Tibial nerve (tissue), 4 donors: Measurements from ENCODE around the gene RIGI. TPM values are rescaled to one million over a fixed set of nuclear protein-coding genes. Genes with fewer than 3 reads are reported as not detected.

ENCODE experiments used
- DNase-seq, 2 donors: peaks; one replicate each; pipeline ENCODE4 v3.0.0-alpha.2; 2019; ENCODE audit warnings: low spot score in 2 of 2
- H3K27ac ChIP-seq, 4 donors: fragments of 200-600 bp; sonication (generic) in 3 of 4; one replicate each; pipeline ENCODE4 v1.5.1; 2017 to 2019; ENCODE audit warnings: mild to moderate bottlenecking in 1 of 4
- H3K27me3 ChIP-seq, 2 donors: fragments of 200-600 bp; sonication (generic) in 1 of 2; one replicate each; pipeline versions ENCODE4 v1.5.1 to v1.6.0; 2017 to 2019
- H3K36me3 ChIP-seq, 3 donors: fragments of 200-600 bp; sonication (generic); one replicate each; pipeline ENCODE4 v1.5.1; 2018 to 2019
- H3K4me1 ChIP-seq, 4 donors: fragments of 200-600 bp; sonication (generic) in 3 of 4; one replicate each; pipeline ENCODE4 v1.5.1; 2017 to 2019
- H3K4me3 ChIP-seq, 4 donors: fragments of 200-600 bp; sonication (generic) in 3 of 4; one replicate each; pipeline ENCODE4 v1.5.1; 2017 to 2019; ENCODE audit warnings: mild to moderate bottlenecking in 1 of 4, moderate library complexity in 1 of 4
- H3K9me3 ChIP-seq, 4 donors: fragments of 200-600 bp; sonication (generic) in 3 of 4; one replicate each; pipeline ENCODE4 v1.5.1; 2017 to 2019
- EP300 ChIP-seq, 2 donors: sonication (generic); formaldehyde crosslinking; IDR thresholded peaks; one replicate each; pipeline ENCODE4 v1.6.1; 2017; ENCODE audit warnings: antibody characterized with exemption in 2 of 2, mild to moderate bottlenecking in 1 of 2
- POLR2A ChIP-seq, 2 donors: fragments of 450-650 bp; IDR thresholded peaks; one replicate each; pipeline ENCODE4 v1.6.1; 2017; ENCODE audit warnings: antibody characterized with exemption in 2 of 2, mild to moderate bottlenecking in 2 of 2, moderate library complexity in 2 of 2
- WGBS, 2 donors: methylation state at CpG; one replicate each; pipeline ENCODE4 v1.1.5; 2018; 5-methylcytosine and 5-hydroxymethylcytosine counted together
- total RNA-seq, 4 donors: library from RNA; depleted of rRNA; stranded (reverse); fragments of >200 nt; gene quantifications; one replicate each; pipeline ENCODE4 v1.1.0, GENCODE V29; 2016
- TF ChIP-seq, protein P1 (sequence below), 5 experiments: fragments of 200-600 bp in 3 of 5; fragments of 450-650 bp in 2 of 5; sonication (generic) in 3 of 5; IDR thresholded peaks; one replicate each; pipeline ENCODE4 v1.5.1; 2016 to 2019; ENCODE audit warnings: antibody characterized with exemption in 5 of 5, mild to moderate bottlenecking in 3 of 5, moderate library complexity in 2 of 5

RIGI gene
- total RNA-seq, 4 donors from 2014 or later = 8.2 to 16.0 (median 9.3) TPM

DNA sequence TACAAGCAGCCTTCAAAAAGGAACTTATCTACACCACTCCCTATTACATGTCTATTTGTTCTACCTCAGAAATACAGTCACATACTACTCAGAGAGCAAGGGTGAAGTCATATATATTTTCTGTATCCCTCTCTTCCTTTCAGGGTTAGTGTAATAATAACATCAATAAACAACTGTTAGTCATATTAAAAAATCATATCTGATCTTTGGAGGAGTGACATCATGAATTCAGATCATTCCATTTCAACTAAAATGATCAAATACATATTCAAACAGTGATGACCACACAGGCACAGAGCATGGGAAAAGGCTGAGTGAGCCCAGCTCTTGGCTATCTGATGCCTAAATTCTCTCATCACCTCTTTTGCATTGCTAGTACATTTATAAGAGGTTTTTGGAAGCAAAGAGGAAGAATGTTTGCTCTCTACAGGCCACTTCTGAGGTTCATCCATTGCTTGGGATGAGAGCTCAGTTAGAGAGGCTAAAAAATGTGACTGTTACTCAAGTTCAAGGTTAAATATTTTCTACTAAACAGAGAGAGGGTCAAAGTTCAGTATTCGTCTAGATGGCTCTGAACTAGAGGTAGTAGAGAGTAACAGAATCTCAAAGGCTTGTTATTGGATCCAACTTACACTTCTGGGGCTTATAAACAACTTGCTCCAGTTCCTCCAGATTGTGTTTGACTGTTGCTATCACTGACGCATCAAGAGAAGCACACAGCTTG, 39.0 kb downstream of the RIGI start:
- H3K4me1 ChIP-seq = no peaks in the 10 kb centered on the region
- 79 to 80% methylated on average over 2 of the region's 2 CpGs for WGBS, 2 donors
- TF ChIP-seq, protein P1, sequence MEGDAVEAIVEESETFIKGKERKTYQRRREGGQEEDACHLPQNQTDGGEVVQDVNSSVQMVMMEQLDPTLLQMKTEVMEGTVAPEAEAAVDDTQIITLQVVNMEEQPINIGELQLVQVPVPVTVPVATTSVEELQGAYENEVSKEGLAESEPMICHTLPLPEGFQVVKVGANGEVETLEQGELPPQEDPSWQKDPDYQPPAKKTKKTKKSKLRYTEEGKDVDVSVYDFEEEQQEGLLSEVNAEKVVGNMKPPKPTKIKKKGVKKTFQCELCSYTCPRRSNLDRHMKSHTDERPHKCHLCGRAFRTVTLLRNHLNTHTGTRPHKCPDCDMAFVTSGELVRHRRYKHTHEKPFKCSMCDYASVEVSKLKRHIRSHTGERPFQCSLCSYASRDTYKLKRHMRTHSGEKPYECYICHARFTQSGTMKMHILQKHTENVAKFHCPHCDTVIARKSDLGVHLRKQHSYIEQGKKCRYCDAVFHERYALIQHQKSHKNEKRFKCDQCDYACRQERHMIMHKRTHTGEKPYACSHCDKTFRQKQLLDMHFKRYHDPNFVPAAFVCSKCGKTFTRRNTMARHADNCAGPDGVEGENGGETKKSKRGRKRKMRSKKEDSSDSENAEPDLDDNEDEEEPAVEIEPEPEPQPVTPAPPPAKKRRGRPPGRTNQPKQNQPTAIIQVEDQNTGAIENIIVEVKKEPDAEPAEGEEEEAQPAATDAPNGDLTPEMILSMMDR (IDR thresholded peaks at IDR 0.05) = no peak
- H3K36me3 ChIP-seq = peaks cover 0 to 87% (median 19%) of the 10 kb centered on the region in 3 donors
- no peak overlapping the region for H3K27ac ChIP-seq
- H3K9me3 ChIP-seq = no peaks in the 10 kb centered on the region
- DNase-seq = no peak
- no peaks in the 10 kb centered on the region for H3K27me3 ChIP-seq
- no peak overlapping the region for H3K4me3 ChIP-seq

DNA sequence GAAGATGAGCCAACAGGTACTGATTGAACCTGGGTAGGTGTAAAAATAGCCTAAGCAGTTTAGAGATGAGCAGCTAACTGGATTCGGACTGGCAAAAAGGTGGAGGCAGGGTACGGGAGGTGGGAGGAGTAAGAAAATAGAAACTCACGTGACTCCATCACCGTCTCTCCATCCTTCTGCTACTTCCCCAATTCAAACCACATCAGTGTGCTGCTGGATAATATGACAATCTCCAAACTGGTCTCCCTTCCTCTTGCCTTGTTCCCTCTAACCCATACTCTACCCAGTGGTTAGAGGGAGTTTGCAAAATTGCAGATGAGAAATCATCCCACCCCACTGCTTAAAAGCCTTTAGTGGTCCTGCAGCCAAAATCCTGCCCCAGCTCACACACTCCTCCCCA, 42.7 kb downstream of the RIGI start:
- DNase-seq = no peak
- H3K4me3 ChIP-seq = no peak overlapping the region
- no peak overlapping the region for H3K27ac ChIP-seq
- peaks cover 0 to 98% (median 19%) of the 10 kb centered on the region in 3 donors for H3K36me3 ChIP-seq
- 73 to 77% methylated on average over 4 of the region's 4 CpGs for WGBS, 2 donors
- no peaks in the 10 kb centered on the region for H3K9me3 ChIP-seq
- H3K27me3 ChIP-seq = no peaks in the 10 kb centered on the region
- no peaks in the 10 kb centered on the region for H3K4me1 ChIP-seq
- TF ChIP-seq EP300 (IDR thresholded peaks at IDR 0.05) (no peak), POLR2A (IDR thresholded peaks at IDR 0.05) (no peak)
- TF ChIP-seq, protein P1 (IDR thresholded peaks at IDR 0.05) = no peak

Other genes with a start within 250 kb of the RIGI start
- 10 to 100 TPM; 33.7 to 62.4 (median 45.4) TPM for gene ACO1, start 141.6 kb downstream of the RIGI start, total RNA-seq
- gene SMIM27, start 26.1 kb upstream of the RIGI start, total RNA-seq = 10 to 100 TPM in 1 of 4 donors, 1 to 10 TPM in 3; 5.3 to 18.1 (median 6.8) TPM
- gene TOPORS, start 26.4 kb upstream of the RIGI start, total RNA-seq = 10 to 100 TPM; 19.5 to 23.4 (median 22.5) TPM
- 10 to 100 TPM; 36.9 to 71.7 (median 56.7) TPM for gene NDUFB6, start 47.0 kb upstream of the RIGI start, total RNA-seq
- under 1 TPM in 2 of 4 donors, not detected in 2; under 0.01 to 0.21 TPM for gene TAF1L, start 109.5 kb upstream of the RIGI start, total RNA-seq